Prostate gland (tissue), 2 donors: Measurements from ENCODE around the gene CDC27.

ENCODE experiments used
- POLR2A ChIP-seq: fragments of 450-650 bp; IDR thresholded peaks from one replicate; pipeline ENCODE4 v1.6.1; 2016; ENCODE audit warnings: antibody characterized with exemption, mild to moderate bottlenecking
- TF ChIP-seq, protein P1 (sequence below), 4 experiments: fragments of 200-600 bp in 2 of 4; fragments of 450-650 bp in 2 of 4; sonication (generic) in 2 of 4; IDR thresholded peaks; 1 replicate in 3 of 4; 2 replicates in 1 of 4; pipeline ENCODE4 v1.5.1; 2016 to 2019; ENCODE audit warnings: antibody characterized with exemption in 4 of 4, mild to moderate bottlenecking in 2 of 4, moderate library complexity in 2 of 4

DNA sequence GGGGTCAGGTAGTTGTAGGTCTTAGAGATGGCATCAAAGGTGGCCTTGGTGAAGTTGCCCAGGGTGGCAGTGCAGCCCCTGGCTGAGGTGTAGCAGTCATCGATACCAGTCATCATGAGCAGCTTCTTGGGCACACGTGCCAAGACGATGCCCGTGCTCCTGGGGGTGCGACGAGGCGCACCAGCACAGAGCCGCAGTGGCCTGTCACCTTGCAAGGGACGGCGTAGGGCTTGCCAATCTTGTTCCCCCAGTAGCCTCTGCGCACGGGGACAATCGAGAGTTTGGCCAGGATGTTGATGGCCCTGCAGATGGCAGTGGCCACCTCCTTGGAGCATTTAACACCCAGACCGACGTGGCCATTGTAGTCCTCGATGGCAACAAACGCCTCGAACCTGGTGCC is 29.8 kb downstream of the CDC27 start:
- TF ChIP-seq, protein P1, sequence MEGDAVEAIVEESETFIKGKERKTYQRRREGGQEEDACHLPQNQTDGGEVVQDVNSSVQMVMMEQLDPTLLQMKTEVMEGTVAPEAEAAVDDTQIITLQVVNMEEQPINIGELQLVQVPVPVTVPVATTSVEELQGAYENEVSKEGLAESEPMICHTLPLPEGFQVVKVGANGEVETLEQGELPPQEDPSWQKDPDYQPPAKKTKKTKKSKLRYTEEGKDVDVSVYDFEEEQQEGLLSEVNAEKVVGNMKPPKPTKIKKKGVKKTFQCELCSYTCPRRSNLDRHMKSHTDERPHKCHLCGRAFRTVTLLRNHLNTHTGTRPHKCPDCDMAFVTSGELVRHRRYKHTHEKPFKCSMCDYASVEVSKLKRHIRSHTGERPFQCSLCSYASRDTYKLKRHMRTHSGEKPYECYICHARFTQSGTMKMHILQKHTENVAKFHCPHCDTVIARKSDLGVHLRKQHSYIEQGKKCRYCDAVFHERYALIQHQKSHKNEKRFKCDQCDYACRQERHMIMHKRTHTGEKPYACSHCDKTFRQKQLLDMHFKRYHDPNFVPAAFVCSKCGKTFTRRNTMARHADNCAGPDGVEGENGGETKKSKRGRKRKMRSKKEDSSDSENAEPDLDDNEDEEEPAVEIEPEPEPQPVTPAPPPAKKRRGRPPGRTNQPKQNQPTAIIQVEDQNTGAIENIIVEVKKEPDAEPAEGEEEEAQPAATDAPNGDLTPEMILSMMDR (IDR thresholded peaks at IDR 0.05), result no peak
- no peak for TF ChIP-seq POLR2A
